ENCODE results near the gene ZNF318. TPM values are rescaled to one million over a fixed set of nuclear protein-coding genes. Genes with fewer than 3 reads are reported as not detected.
A peak's percentile ranks its signal among the peaks of the same experiment; 100 is the strongest.

ZNF318 gene
- total and polyA plus RNA-seq, 10 of the 15 experiments (the other 5 are each of a cell fraction or from before 2014, with no cell fraction given) = 3.4 to 79.8 (median 13.7) TPM

DNA sequence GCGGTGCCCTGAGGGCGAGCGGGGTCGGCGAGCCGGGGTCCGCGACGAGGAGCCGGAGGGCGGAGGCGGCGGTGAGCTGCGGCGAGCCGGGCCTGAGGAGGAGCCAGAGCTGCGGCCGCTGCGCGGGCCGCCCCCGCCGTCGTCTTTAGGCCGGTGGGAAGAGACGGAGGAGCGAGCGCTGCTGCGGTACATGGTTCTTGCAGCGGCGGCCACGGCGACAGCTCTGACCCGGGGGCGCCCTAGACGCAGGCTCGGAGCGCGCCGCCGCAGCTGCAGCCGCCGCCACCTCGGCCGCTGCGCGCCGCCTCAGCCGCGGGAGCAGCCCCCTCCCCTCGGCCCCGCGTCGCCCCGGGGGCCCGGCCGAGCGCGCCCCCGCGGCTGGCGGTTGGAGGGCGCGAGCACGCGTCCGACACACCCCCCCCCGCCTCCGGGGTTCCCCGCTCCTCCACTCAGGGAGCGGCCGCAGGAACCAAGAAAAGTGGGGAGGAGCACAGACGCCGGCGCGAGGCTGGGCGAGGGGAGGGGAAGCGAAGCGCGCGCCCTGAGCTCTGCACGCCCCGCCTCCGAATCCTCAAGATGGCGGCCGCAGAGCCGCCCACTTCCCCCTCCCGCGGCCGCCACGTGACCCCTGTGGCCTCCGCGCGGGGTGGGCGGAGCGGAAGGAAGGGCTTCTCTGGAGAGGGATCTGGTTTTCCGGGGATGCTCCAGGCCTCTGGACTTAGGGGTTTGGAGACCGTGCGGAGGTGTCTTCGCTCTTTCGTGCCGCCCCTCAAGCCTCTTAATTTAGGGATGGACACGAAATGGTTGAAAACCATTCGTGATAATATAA is at the start of gene ZNF318 (continued):
- TF ChIP-seq, protein P1, sequence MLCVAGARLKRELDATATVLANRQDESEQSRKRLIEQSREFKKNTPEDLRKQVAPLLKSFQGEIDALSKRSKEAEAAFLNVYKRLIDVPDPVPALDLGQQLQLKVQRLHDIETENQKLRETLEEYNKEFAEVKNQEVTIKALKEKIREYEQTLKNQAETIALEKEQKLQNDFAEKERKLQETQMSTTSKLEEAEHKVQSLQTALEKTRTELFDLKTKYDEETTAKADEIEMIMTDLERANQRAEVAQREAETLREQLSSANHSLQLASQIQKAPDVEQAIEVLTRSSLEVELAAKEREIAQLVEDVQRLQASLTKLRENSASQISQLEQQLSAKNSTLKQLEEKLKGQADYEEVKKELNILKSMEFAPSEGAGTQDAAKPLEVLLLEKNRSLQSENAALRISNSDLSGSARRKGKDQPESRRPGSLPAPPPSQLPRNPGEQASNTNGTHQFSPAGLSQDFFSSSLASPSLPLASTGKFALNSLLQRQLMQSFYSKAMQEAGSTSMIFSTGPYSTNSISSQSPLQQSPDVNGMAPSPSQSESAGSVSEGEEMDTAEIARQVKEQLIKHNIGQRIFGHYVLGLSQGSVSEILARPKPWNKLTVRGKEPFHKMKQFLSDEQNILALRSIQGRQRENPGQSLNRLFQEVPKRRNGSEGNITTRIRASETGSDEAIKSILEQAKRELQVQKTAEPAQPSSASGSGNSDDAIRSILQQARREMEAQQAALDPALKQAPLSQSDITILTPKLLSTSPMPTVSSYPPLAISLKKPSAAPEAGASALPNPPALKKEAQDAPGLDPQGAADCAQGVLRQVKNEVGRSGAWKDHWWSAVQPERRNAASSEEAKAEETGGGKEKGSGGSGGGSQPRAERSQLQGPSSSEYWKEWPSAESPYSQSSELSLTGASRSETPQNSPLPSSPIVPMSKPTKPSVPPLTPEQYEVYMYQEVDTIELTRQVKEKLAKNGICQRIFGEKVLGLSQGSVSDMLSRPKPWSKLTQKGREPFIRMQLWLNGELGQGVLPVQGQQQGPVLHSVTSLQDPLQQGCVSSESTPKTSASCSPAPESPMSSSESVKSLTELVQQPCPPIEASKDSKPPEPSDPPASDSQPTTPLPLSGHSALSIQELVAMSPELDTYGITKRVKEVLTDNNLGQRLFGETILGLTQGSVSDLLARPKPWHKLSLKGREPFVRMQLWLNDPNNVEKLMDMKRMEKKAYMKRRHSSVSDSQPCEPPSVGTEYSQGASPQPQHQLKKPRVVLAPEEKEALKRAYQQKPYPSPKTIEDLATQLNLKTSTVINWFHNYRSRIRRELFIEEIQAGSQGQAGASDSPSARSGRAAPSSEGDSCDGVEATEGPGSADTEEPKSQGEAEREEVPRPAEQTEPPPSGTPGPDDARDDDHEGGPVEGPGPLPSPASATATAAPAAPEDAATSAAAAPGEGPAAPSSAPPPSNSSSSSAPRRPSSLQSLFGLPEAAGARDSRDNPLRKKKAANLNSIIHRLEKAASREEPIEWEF (IDR thresholded peaks at IDR 0.05; ENCODE audit: insufficient replicate concordance, low read depth, low read length) = no peak
- TF ChIP-seq IKZF2 (IDR thresholded peaks at IDR 0.05) = peak; percentile 96 to 97
- TF ChIP-seq SUZ12 (IDR thresholded peaks at IDR 0.05; ENCODE audit: unreplicated experiment) = no peak
- TF ChIP-seq, protein P2, sequence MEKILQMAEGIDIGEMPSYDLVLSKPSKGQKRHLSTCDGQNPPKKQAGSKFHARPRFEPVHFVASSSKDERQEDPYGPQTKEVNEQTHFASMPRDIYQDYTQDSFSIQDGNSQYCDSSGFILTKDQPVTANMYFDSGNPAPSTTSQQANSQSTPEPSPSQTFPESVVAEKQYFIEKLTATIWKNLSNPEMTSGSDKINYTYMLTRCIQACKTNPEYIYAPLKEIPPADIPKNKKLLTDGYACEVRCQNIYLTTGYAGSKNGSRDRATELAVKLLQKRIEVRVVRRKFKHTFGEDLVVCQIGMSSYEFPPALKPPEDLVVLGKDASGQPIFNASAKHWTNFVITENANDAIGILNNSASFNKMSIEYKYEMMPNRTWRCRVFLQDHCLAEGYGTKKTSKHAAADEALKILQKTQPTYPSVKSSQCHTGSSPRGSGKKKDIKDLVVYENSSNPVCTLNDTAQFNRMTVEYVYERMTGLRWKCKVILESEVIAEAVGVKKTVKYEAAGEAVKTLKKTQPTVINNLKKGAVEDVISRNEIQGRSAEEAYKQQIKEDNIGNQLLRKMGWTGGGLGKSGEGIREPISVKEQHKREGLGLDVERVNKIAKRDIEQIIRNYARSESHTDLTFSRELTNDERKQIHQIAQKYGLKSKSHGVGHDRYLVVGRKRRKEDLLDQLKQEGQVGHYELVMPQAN (conservative IDR thresholded peaks at IDR 0.05) = peak; percentile 67
- TF ChIP-seq DPF2 (IDR thresholded peaks at IDR 0.05) = peak; percentile 72
- TF ChIP-seq PML (IDR thresholded peaks at IDR 0.05; ENCODE audit: low read length) = peak; percentile 58; the same call in 1 of the 2 replicates
- TF ChIP-seq, protein P3, sequence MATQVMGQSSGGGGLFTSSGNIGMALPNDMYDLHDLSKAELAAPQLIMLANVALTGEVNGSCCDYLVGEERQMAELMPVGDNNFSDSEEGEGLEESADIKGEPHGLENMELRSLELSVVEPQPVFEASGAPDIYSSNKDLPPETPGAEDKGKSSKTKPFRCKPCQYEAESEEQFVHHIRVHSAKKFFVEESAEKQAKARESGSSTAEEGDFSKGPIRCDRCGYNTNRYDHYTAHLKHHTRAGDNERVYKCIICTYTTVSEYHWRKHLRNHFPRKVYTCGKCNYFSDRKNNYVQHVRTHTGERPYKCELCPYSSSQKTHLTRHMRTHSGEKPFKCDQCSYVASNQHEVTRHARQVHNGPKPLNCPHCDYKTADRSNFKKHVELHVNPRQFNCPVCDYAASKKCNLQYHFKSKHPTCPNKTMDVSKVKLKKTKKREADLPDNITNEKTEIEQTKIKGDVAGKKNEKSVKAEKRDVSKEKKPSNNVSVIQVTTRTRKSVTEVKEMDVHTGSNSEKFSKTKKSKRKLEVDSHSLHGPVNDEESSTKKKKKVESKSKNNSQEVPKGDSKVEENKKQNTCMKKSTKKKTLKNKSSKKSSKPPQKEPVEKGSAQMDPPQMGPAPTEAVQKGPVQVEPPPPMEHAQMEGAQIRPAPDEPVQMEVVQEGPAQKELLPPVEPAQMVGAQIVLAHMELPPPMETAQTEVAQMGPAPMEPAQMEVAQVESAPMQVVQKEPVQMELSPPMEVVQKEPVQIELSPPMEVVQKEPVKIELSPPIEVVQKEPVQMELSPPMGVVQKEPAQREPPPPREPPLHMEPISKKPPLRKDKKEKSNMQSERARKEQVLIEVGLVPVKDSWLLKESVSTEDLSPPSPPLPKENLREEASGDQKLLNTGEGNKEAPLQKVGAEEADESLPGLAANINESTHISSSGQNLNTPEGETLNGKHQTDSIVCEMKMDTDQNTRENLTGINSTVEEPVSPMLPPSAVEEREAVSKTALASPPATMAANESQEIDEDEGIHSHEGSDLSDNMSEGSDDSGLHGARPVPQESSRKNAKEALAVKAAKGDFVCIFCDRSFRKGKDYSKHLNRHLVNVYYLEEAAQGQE (IDR thresholded peaks at IDR 0.05; ENCODE audit: low read depth, low read length) = no peak; the same call in 1 of the 2 replicates
- TF ChIP-seq ZNF217 (IDR thresholded peaks at IDR 0.05) = 0 out of 2 replicates have a peak, but pooled peaks have one; percentile 48
- TF ChIP-seq GATAD2B (conservative IDR thresholded peaks at IDR 0.05; ENCODE audit: low read depth) = peak; percentile 85; the same call in 1 of the 2 replicates
- peak in 1 of 2 experiments; percentile 72; a peak in 2 of 3 replicates for TF ChIP-seq EGR1 (IDR thresholded peaks at IDR 0.05; ENCODE audit: borderline replicate concordance in 1 of 2, low read depth in 2 of 2, low read length in 2 of 2)
- peak; percentile 52; the same call in 1 of the 2 replicates for TF ChIP-seq MXI1 (IDR thresholded peaks at IDR 0.05; ENCODE audit: low read depth, low read length)
- peak; percentile 31; the same call in 1 of the 2 replicates for TF ChIP-seq TBL1XR1 (IDR thresholded peaks at IDR 0.05; ENCODE audit: low read depth, low read length)
- TF ChIP-seq HCFC1 (IDR thresholded peaks at IDR 0.05; ENCODE audit: low read length) = no peak
- peak; percentile 35; the same call in 1 of the 2 replicates for TF ChIP-seq CREB1 (IDR thresholded peaks at IDR 0.05; ENCODE audit: low read depth)
- 0 out of 2 replicates have a peak, but pooled peaks have one; percentile 35 for TF ChIP-seq TCF3 (IDR thresholded peaks at IDR 0.05; ENCODE audit: borderline replicate concordance, insufficient read depth, low read depth, low read length)
- 0 out of 2 replicates have a peak, but pooled peaks have one; percentile 48 for TF ChIP-seq POLR2AphosphoS5 (IDR thresholded peaks at IDR 0.05; ENCODE audit: low read length)
- peak; percentile 27; the same call in 1 of the 2 replicates for TF ChIP-seq TARDBP (IDR thresholded peaks at IDR 0.05; ENCODE audit: borderline replicate concordance)
